Stimulated activated naive CD8-positive, alpha-beta T cell treated with anti-CD3 and anti-CD28 coated beads, Interleukin-15, Interleukin-2, amounts not matched to agents 100 ng/mL and 50 ng/mL, for 24 hours (primary cell): Measurements from ENCODE around the gene EVI5L.

Source experiments
- H3K27ac Mint-ChIP-seq: one replicate; pipeline ENCODE4 v1.8.0; 2021; ENCODE audit warnings: mild to moderate bottlenecking, mixed read lengths
- H3K27me3 Mint-ChIP-seq: one replicate; pipeline ENCODE4 v1.8.0; 2021; ENCODE audit warnings: mixed read lengths
- H3K36me3 Mint-ChIP-seq: one replicate; pipeline ENCODE4 v1.8.0; 2021; ENCODE audit warnings: low read depth, mixed read lengths
- H3K4me1 Mint-ChIP-seq: one replicate; pipeline ENCODE4 v1.8.0; 2021; ENCODE audit warnings: low read depth, mixed read lengths
- H3K4me3 Mint-ChIP-seq: one replicate; pipeline ENCODE4 v1.8.0; 2021; ENCODE audit warnings: mild to moderate bottlenecking, mixed read lengths
- H3K9me3 Mint-ChIP-seq: one replicate; pipeline ENCODE4 v1.8.0; 2021; ENCODE audit warnings: mixed read lengths

EVI5L gene

GRCh38 chr19:7846155-7846646 is 16.2 kb downstream of the EVI5L start:
- Mint-ChIP-seq H3K4me3 (no peak overlapping the region), H3K9me3 (no peaks in the 10 kb centered on the region), H3K27me3 (no peaks in the 10 kb centered on the region), H3K36me3 (no peaks in the 10 kb centered on the region), H3K4me1 (no peaks in the 10 kb centered on the region), H3K27ac (no peak overlapping the region)

DNA sequence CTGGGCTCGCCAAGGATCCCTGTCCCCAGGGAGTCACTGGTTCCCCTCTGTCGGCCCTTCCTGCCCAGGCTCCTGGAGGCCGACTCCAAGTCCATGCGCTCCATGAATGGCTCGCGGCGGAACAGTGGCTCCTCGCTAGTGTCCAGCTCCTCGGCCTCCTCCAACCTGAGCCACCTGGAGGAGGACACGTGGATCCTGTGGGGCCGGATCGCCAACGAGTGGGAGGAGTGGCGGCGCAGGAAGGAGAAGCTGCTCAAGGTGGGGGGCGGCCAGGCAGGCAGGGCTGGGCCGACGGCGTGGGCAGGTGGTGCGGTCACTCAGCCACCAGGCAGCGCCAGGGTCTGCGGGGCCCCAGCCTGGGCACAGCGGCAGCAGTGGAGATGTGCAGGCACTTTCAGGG is 17.6 kb downstream of the EVI5L start:
- Mint-ChIP-seq H3K9me3 (no peaks in the 10 kb centered on the region), H3K36me3 (no peaks in the 10 kb centered on the region), H3K4me1 (no peaks in the 10 kb centered on the region), H3K27ac (no peak overlapping the region), H3K27me3 (no peaks in the 10 kb centered on the region), H3K4me3 (no peak overlapping the region)

DNA sequence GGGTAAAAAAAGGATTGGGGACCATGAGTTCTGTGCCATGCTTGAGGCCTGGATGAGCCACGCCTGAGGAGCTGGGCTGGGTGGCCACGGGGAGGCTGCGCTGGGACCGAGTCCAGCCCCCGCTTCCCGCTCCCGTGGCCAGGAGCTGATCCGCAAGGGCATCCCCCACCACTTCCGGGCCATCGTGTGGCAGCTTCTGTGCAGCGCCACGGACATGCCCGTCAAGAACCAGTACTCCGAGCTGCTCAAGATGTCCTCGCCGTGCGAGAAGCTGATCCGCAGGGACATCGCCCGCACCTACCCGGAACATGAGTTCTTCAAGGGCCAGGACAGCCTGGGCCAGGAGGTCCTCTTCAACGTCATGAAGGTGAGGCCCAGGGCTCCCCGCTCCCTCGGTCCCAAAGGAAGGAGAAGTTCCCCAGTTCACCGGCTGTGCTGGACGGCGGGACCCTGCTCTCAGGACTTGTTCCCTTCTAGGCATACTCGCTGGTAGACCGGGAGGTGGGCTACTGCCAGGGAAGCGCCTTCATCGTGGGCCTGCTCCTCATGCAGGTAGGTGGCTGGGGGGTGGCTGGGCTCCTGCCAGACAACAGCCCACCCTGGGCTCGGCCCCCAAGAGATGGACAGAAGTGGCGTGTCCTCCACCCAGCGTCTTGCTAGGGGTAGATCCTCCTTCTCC is 18.9 kb downstream of the EVI5L start:
- Mint-ChIP-seq H3K4me1 (no peaks in the 10 kb centered on the region), H3K27ac (no peak overlapping the region), H3K36me3 (no peaks in the 10 kb centered on the region), H3K4me3 (no peak overlapping the region), H3K27me3 (no peaks in the 10 kb centered on the region), H3K9me3 (no peaks in the 10 kb centered on the region)

DNA sequence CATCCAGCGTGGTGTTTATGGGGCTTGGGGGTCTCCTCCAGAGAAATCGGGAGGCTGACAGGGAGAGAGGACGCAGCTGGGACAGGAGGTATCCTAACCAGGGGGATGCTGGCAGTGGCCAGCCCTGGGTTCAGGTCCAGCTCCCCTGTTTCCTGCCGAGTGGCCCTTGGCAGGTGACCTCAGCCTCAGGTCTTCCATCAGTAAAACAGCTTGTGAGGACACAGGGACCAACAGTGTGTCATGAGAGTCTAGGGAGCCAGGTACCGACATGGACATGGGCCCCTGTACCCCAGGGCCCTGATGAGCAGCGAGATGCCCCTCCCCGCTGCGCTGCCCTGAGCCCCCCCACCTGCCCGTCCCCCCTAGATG is 19.6 kb downstream of the EVI5L start:
- Mint-ChIP-seq H3K27ac (no peak overlapping the region), H3K4me1 (no peaks in the 10 kb centered on the region), H3K4me3 (no peak overlapping the region), H3K36me3 (no peaks in the 10 kb centered on the region), H3K27me3 (no peaks in the 10 kb centered on the region), H3K9me3 (no peaks in the 10 kb centered on the region)

DNA sequence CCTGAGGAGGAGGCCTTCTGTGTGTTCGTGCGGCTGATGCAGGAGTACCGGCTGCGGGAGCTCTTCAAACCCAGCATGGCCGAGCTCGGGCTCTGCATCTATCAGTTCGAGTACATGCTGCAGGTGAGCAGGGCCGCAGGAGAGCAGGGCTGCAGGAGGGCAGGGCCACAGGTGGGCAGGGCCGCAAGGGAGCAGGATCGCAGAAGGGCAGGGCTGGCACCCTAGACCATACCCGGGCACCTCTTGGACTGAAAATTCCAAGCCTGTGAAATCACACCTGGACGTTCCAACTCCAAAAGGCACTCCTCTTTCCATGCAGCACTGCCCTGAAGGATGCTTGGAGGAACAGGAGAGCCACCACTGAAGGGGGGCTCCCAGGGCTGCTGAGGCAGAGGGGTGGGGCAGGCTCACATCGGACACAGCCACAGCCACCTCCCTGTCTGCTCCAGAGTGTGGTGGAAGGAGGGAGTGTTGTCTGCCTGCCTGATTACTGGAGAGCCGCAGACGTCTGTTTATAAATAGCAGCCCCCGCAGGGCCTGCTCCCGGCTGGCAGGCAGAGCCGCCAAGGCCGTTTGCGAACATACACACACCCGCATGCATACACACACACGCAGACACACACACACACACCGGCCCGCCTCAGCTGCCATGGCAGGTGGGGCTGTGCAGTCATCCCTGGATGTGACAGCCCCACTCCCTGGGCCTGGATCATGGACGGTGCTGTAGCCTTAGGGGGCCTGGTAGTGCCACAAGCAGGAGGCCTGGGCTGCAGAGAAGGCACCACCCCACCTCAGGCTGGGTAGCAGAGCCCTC is 20.2 kb downstream of the EVI5L start:
- Mint-ChIP-seq H3K36me3 (no peaks in the 10 kb centered on the region), H3K4me1 (no peaks in the 10 kb centered on the region), H3K27ac (no peak overlapping the region), H3K9me3 (no peaks in the 10 kb centered on the region), H3K27me3 (no peaks in the 10 kb centered on the region), H3K4me3 (no peak overlapping the region)

GRCh38 chr19:7850945-7851622 is 21.1 kb downstream of the EVI5L start:
- Mint-ChIP-seq H3K4me1 (no peaks in the 10 kb centered on the region), H3K36me3 (no peaks in the 10 kb centered on the region), H3K27ac (no peak overlapping the region), H3K27me3 (no peaks in the 10 kb centered on the region), H3K4me3 (no peak overlapping the region), H3K9me3 (no peaks in the 10 kb centered on the region)

DNA sequence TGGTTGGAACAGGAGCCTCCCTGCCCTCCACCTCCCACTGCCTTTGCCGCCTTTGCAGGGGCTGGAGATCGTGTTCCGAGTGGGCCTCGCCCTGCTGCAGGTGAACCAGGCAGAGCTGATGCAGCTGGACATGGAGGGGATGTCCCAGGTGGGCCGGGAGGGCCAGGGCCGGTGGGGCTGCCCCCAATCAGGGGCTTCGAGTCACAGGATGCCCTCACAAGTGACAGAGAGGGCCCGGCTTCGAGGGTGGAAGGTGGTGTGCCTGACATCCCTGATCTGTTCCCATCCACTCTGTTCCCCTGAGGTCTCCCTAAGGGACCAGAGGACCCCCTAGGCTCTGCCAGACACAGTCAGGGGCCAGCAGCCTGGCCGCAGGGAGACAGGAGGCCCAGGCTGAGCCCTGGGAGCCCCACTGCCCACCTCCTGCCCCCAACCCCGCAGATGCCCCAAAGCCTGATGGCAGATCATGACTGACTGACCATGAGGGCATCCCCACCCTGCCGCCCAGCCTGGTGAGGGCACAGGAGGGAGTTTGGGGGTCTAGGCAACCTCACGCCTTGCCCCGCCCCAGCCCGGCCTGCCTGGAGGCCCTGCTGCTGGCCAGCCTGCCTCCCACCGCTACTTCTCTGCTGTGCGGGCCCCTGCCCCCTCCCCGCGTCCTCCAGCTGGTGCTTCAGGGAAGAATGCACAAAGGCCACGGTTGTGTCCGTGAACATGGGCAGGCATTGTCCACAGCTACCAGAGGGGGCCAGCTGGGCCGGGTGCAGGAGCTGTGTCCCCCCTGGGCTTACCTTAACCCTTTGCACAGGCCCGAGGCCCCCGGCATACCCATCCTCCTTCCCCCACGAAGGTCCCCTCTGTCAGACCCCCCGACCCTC is 21.8 kb downstream of the EVI5L start:
- no peaks in the 10 kb centered on the region for H3K36me3 Mint-ChIP-seq
- no peaks in the 10 kb centered on the region for H3K27me3 Mint-ChIP-seq
- no peaks in the 10 kb centered on the region for H3K4me1 Mint-ChIP-seq
- H3K9me3 Mint-ChIP-seq, result no peaks in the 10 kb centered on the region
- no peak overlapping the region for H3K27ac Mint-ChIP-seq
- no peak overlapping the region for H3K4me3 Mint-ChIP-seq

DNA sequence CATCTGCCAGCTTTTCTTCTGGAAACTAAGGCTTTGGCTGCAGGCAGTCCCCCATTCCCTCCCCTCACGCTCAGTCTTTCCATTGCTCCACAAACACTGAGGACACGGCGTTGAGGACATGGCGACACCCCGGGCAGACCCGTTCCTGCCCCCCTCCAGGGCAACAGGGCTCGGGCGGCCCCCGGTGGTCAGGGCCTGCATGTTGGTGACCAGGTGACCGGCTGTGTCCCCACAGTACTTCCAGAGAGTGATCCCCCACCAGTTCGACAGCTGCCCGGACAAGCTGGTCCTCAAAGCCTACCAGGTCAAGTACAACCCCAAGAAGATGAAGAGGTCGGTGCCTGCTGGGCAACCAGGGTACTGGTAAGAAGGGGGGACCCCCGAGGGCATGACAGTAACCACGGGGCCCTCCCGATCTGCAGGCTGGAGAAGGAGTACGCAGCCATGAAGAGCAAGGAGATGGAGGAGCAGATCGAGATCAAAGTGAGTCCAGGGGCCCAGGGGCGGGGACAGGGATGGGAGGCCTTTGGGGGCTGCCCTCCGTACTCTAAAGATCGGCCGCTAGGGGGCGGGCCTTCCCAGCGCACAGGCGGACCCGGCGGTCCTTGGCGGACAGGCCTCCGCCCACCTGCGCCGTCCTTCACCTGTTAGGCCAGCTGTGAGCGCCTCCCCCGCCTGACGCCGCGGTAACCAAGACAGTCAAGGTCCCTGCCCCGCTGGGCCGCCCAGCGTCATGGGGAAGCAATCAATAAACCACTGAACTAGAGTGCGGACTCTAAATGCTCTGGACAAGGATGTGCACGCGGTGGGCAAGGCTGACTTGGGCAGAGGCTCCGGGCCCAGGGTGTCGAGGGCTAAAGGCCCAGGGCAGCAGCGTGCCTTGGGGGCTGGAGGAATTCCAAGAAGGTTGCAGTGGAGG is 23.1 kb downstream of the EVI5L start:
- H3K4me1 Mint-ChIP-seq, result no peaks in the 10 kb centered on the region
- H3K9me3 Mint-ChIP-seq, result no peaks in the 10 kb centered on the region
- no peaks in the 10 kb centered on the region for H3K36me3 Mint-ChIP-seq
- no peaks in the 10 kb centered on the region for H3K27me3 Mint-ChIP-seq
- H3K4me3 Mint-ChIP-seq, result no peak overlapping the region
- H3K27ac Mint-ChIP-seq, result no peak overlapping the region

- Mint-ChIP-seq H3K27me3 (no peaks in the 10 kb centered on the region), H3K36me3 (no peaks in the 10 kb centered on the region), H3K27ac (no peak overlapping the region), H3K9me3 (no peaks in the 10 kb centered on the region), H3K4me1 (no peaks in the 10 kb centered on the region), H3K4me3 (no peak overlapping the region)
Measured at GRCh38 chr19:7853770-7854128, 23.7 kb downstream of the EVI5L start.

DNA sequence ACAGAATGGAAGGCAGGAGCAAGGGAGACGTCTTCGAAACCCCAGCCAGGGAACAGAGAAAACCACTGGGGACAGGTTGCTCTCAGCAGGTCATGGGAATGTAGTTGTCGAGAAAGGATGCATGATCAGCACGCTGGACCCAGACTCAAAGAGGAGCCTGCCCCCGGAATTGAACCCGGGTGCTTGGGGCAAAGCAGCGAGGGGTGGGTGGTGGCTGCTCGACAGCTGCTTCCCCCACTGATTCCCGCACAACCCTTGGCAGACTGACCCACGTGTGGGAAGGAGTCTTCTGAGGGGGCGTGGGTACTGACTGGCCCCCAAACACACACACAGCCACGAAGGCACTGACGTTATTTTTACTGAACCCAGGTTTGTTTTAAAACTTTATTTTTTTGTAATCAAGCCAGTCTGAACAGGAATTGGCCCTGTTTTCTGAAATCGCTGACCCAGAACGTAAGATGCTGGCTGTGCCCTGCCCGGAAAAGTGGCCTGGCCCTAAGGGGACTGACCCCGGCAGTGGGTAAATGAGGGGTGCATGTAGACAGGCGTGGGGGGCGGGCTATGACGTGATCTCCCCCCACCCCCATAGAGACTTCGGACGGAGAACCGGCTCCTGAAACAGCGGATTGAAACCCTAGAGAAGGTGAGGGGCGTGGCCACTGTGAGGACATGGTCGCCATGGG is 25.5 kb downstream of the EVI5L start:
- Mint-ChIP-seq H3K4me1 (no peaks in the 10 kb centered on the region), H3K36me3 (no peaks in the 10 kb centered on the region), H3K9me3 (no peaks in the 10 kb centered on the region), H3K27me3 (no peaks in the 10 kb centered on the region), H3K4me3 (no peak overlapping the region), H3K27ac (no peak overlapping the region)

DNA sequence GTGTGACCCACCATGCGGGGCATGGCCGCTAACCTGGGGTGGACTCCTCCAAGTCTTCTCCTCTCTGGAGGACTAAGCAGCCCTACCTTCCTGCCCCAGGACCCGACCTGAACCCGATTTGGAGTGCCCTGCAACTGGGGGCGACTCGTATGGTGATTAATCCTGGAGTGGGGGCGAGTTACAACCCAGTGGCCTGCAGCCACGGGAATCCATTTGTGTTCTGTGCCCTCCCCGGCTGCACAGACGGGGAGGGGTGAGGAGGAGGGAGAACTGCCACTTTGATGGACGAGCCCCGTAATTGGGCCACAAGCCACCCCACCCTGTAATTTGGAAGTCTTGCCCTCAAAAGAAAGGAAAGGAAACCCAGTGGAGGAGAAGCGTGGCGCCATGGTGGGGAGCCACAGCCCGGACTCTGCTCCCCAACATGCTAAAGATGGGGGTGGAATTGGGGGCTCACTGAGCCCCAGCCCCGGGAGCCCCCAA is 26.1 kb downstream of the EVI5L start:
- Mint-ChIP-seq H3K36me3 (no peaks in the 10 kb centered on the region), H3K4me3 (no peak overlapping the region), H3K27me3 (no peaks in the 10 kb centered on the region)

GRCh38 chr19:7856679-7857663 is 27.0 kb downstream of the EVI5L start:
- Mint-ChIP-seq H3K36me3 (no peaks in the 10 kb centered on the region), H3K27me3 (no peaks in the 10 kb centered on the region), H3K4me3 (no peak overlapping the region), H3K9me3 (no peaks in the 10 kb centered on the region), H3K27ac (no peak overlapping the region), H3K4me1 (peaks cover 8% of the 10 kb centered on the region)

More for the DNA sequence above, 26.1 kb downstream of the EVI5L start:
- H3K9me3 Mint-ChIP-seq, result no peaks in the 10 kb centered on the region
- H3K27ac Mint-ChIP-seq, result no peak overlapping the region
- H3K4me1 Mint-ChIP-seq, result peaks cover 3% of the 10 kb centered on the region
